NB4 (cell line): ENCODE results near the gene LRRC74A.

Experiments
- CTCF ChIP-seq: IDR thresholded peaks from one replicate; pipeline ENCODE4 v1.5.1; 2012; ENCODE audit warnings: low read depth, low read length
- MAX ChIP-seq: IDR thresholded peaks from 2 replicates; pipeline ENCODE4 v1.6.1; 2011; ENCODE audit warnings: low read depth, low read length
- MYC ChIP-seq: IDR thresholded peaks from 2 replicates; pipeline ENCODE4 v1.6.1; 2011; ENCODE audit warnings: low read depth, low read length
- POLR2A ChIP-seq: IDR thresholded peaks from 2 replicates; pipeline ENCODE4 v1.6.1; 2011; ENCODE audit warnings: mild to moderate bottlenecking; ENCODE audit not compliant: insufficient read length; ENCODE audit errors: extremely low read depth

DNA sequence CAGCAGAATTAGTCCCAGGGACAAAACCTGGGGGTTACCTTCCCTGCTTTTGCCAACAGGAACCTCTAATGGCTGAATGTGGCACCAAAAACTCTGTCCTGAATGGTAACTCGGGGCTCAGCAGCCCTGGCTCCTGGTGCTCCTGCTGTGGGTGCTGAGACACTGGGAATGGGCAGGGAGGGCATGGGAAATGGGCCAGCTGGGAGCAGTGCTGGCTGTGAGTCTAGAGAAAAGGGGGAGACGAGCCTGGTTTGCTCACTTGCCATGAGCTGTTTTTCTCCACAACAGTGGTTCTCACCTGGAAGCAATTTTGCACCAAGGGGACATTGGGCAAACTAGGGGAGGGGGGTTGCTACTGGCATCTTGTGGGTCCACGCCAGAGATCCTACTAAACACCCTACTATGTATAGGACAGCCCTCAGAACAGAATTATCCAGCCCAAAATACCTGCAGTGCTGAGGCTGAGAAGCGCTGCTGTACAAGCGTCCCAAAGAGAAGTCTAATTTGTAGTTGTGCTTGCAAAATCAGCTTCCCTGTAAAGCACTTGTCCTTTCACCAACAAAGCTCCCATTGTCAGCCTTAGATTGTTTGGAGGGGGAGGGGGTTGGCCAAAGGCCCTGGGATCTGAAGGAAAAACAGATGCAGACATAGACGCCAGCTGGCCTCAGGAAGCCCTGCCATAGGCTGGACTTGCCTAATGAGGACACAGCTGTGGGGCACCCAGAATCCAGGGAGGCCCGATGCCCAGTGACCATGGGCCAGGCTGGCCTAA is 3.6 kb downstream of the LRRC74A start:
- no peak for TF ChIP-seq CTCF
- TF ChIP-seq MAX = no peak
- TF ChIP-seq MYC = no peak
- TF ChIP-seq POLR2A = no peak
